ENCODE measurements around the gene PBX1.
"Not testable (repeated sequence)": the region's sequence is repeated elsewhere in the genome, so short reads cannot be mapped to it uniquely, and the experiment has no call there.

The PBX1 gene

DNA sequence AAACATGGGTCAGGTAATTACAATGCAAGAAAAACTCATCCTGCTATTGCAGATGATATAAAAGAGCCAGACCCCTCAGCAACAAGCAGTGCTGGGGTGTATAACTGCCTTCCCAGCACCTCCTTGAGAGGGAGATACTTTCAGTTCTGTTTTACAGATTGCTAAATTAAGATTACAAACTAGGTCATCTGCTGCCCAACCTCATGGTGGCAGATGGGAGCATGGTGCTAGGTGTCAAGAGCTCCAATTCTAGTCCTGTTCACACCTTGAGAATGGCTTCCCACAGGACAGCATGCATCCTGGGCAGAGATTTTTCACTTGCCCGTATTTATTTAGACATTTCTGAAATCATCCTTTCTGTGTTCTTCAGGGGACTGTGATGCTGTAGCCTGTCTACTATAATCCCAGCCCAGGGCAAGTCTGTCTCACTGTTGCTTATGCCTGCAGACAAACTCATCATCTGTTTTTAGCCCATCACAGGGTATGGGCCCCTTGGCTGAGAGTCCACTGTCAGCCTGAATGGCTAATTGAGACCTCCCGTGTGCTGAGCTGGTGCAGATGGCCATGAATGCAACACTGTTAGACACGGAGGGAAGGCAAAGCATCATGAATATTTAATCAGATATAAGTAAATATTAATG is 40.2 kb upstream of the PBX1 start:
- no peak for DNase-seq (ENCODE audit: extremely low read depth, low read depth)

GRCh38 chr1:164519426-164519825 is 39.6 kb upstream of the PBX1 start:
- DNase-seq (ENCODE audit: extremely low read depth, low read depth): no peak
- TF ChIP-seq, protein P1, sequence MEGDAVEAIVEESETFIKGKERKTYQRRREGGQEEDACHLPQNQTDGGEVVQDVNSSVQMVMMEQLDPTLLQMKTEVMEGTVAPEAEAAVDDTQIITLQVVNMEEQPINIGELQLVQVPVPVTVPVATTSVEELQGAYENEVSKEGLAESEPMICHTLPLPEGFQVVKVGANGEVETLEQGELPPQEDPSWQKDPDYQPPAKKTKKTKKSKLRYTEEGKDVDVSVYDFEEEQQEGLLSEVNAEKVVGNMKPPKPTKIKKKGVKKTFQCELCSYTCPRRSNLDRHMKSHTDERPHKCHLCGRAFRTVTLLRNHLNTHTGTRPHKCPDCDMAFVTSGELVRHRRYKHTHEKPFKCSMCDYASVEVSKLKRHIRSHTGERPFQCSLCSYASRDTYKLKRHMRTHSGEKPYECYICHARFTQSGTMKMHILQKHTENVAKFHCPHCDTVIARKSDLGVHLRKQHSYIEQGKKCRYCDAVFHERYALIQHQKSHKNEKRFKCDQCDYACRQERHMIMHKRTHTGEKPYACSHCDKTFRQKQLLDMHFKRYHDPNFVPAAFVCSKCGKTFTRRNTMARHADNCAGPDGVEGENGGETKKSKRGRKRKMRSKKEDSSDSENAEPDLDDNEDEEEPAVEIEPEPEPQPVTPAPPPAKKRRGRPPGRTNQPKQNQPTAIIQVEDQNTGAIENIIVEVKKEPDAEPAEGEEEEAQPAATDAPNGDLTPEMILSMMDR (IDR thresholded peaks at IDR 0.05; ENCODE audit: low read depth, low read length): no peak

More for the DNA sequence above, 40.2 kb upstream of the PBX1 start:
- TF ChIP-seq, protein P1 (IDR thresholded peaks at IDR 0.05; ENCODE audit: low read depth, low read length): no peak

DNA sequence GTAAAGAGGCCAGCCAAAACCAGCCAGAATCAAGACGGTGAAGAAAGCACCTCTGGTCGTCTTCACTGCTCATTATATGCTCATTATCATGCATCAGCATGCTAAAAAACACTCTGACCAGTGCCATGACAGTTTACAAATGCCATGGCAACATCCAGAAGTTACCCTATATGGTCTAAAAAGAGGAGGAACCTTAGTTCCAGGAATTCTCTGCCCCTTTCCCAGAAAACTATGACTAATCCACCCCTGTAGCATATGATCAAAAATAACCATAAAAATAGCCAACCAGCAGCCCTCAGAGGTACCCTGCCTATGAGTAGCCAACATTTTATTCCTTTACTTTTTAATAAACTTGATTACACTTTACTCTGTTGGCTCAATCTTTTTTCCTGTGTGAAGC is 34.2 kb upstream of the PBX1 start:
- TF ChIP-seq, protein P1 (IDR thresholded peaks at IDR 0.05; ENCODE audit: low read depth, low read length): no peak
- no peak for DNase-seq (ENCODE audit: extremely low read depth, low read depth)

DNA sequence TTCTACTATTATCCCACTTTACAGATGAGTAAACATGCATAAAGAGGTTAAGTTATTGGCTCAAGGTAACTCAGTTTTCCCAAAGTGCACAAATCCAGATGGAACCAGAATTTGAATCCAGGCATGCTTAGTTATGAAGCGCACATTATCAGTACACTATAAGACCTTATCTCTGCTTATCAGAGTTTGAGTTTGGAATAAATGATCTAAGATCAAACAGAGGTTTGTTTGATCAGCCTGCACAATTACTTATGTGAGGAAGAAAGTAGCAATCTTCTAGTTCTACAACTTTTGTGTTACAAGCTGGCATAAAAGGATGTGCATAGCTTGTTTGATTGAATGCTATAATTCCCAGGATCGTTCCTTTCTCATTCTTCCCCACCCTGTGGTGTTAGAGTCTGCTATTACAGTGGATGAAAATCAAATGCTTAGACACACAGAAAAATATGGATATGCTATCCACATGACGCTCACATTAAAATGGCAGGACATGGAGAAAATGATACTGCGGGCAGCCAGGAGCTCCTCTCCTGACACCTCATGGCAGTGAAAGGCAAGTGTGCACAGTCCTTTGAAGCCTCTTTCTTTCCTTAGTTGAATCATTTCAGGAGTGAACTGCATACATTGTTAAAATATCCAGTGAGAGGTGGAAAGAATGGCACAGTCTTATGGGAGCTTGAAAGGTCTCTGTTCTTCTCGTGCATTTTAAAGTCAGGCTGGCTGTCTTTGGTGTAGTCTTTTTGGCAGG is 23.9 kb upstream of the PBX1 start:
- no peak for DNase-seq (ENCODE audit: extremely low read depth, low read depth)

DNA sequence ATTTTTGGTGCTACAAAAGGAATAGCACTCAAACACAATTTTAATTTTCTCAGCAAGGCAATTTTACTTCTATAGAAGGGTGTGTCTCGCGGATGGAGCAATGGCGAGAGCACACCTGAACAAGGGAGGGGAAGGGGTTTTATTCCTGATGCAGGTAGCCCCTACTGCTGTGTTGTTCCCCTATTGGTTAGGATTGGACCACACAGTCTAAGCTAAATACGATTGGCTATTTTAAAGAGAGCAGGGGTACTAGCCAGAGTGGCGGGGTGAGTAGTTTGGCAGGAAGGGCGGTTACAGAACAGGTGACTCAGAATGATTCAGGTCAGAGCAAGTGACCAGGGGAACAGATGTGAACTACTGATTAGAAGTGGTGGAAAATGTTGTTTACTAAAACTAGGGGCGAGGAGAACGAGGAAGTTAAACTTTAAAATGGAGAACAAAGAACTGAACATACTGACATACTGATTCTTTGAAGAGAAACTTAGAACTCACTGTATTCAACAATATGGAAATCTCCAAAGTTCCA is 6.5 kb upstream of the PBX1 start:
- not testable (repeated sequence) for DNase-seq (ENCODE audit: extremely low read depth, low read depth)

More for the DNA sequence above, 23.9 kb upstream of the PBX1 start:
- TF ChIP-seq, protein P1 (IDR thresholded peaks at IDR 0.05; ENCODE audit: low read depth, low read length): no peak; the same call in 1 of the 2 replicates

DNA sequence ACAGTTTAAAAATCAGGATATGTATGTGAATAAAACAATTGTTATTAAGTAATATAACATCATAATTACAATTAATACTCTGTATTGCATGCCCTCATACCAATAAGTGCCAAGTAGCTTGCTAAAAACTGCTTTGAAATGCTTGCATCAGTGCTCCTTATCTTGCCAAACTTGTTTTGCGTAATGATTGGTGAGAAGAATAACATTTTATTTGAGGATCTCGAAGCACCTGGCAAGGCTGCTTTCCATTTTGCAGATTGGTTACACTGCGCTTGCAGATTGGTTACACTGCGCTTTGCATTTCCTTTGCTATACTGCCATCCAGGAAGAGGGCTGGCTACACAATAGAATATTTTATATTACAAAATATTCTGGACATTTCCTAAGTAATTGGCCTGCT is 1.7 kb upstream of the PBX1 start:
- TF ChIP-seq, protein P1 (IDR thresholded peaks at IDR 0.05; ENCODE audit: low read depth, low read length): no peak
- DNase-seq (ENCODE audit: extremely low read depth, low read depth): no peak

DNA sequence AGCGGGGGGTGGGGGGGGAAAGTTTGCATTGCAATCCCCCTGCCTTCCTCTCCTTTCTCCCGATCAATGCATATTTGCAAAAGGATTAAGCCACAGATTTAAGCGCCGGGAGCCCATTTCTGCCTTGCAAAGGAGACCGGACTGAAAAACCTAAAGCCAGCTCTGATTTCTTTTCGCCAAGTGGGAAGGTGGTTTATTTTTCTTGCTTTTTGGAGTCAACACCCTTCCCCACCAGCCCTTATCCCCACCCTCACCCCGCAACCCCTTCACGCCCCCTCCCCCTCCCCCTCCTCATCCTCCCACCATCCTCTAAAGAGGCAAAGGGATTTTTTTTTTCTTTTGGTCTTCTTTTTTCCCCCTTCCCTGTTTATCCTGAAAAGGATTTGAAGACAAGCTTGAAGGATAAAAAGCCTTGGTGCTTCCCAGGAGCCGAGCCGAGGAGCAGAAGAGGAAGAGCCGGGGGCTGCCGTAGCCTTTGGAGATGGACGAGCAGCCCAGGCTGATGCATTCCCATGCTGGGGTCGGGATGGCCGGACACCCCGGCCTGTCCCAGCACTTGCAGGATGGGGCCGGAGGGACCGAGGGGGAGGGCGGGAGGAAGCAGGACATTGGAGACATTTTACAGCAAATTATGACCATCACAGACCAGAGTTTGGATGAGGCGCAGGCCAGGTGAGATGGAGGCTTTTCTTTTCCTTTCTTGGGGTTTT is 513 bp downstream of the PBX1 start:
- TF ChIP-seq, protein P1 (IDR thresholded peaks at IDR 0.05; ENCODE audit: low read depth, low read length): no peak
- DNase-seq (ENCODE audit: extremely low read depth, low read depth): no peak

Measured in AG09319 (cell line).